ENCODE data around the gene TRABD.
"Not testable (repeated sequence)": the region's sequence is repeated elsewhere in the genome, so short reads cannot be mapped to it uniquely, and the experiment has no call there.

TRABD gene

GRCh38 chr22:50151571-50152537 is 33.9 kb upstream of the TRABD start:
- DNase-seq (ENCODE audit: low read depth in 2 of 2), result no peak

GRCh38 chr22:50153056-50153755 is 32.5 kb upstream of the TRABD start:
- no peak for DNase-seq (ENCODE audit: low read depth in 2 of 2)

DNA sequence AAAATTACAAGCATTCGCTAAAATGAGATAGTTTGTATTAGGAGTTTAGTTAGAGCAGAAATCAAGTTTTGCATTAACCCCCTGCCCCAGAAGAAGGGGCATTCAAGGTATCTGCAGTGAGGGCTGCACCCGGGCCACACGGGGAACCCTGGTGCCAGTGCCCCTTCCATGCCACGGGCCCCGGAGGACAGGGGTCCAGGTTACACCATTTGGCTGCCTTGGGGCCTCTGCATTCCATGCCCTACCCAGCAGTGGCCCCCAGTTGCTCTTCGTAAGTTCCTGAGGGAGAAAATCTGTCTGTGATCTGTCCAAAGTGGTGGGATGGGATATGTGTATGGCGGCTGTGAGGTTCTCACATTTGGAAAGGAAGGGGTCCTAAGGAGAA is 32.0 kb upstream of the TRABD start:
- no peak for DNase-seq (ENCODE audit: low read depth in 2 of 2)

DNA sequence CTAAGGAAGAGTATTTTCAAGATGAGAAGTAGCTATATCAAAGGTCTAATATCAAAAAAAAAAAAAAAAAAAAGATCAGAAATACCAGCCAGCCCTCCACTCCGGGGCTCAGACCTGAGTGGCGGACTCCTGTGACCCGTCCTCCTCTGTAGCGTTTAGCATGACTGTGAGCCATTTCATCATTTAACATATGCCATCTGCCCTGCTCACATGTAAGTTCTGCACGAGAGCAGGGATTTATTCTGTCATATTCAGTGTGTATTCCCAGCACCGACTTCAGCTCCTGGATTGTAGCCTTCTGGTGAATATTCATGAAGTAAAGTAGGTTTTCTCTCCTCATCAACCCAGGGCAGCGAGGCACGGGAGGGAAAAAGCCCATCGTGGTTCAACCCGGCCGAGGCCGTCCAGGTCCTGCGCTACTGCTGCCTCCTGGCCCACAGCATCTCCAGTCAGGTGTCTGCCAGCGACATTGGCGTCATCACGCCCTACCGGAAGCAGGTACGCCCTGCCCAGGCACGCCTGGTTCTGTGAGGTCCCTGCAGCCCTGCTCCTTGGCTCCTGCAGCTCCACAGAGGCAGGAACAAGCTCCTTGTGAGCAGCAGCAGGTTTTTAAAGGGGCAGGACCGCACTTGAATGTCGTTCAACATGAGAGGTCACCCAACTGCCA is 27.9 kb upstream of the TRABD start:
- DNase-seq (ENCODE audit: low read depth in 2 of 2), result no peak

DNA sequence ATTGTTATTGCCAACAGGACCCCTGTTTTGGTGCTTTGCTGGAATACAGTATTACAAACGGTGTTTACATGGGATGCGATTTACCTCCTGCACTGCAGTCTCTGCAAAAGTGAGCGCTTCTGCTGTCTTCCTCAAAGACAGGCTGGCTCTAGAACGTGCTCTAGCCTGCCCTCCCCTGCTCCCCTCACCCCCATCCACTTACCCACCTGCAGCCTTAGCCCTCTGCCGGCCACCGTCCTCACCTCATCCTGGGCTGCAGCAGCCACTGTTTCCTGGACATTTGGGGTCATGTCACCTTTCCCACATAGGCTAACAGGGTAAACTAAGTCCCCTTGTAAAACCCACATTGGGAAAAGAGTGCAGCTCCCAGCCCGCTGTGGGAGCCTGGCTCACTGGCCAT is 24.8 kb upstream of the TRABD start:
- DNase-seq (ENCODE audit: low read depth in 2 of 2), result no peak

GRCh38 chr22:50161508-50162390 is 24.0 kb upstream of the TRABD start:
- no peak for DNase-seq (ENCODE audit: low read depth in 2 of 2)

GRCh38 chr22:50162391-50162956 is 23.2 kb upstream of the TRABD start:
- DNase-seq (ENCODE audit: low read depth in 2 of 2), result no peak

DNA sequence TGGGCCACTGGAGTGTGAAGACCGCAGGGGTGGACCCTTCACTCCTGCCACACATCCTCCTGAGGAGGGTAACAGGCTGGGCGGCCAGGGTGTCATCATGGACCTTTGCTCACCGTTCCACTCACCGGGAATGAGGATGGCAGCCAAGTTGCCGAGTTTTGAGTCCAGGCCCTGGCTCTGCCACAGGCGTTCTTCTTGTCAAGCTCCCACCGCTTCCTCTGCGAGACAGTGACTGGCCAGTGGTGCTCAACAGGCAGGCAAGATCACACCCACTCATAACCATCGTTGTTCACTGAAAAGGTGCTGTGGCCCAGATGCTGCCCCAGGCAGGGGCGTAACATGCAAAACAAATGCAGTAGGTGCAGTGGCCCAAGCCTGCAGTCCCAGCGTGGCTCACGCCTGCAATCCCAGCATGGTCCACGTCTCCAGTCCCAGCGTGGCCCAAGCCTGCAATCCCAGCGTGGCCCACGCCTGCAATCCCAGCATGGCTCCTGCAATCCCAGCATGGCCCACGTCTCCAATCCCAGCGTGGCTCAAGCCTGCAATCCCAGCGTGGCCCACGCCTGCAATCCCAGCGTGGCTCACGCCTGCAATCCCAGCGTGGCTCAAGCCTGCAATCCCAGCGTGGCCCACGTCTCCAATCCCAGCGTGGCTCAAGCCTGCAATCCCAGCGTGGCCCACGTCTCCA is 20.1 kb upstream of the TRABD start:
- DNase-seq (ENCODE audit: low read depth in 2 of 2), result no peak

GRCh38 chr22:50167689-50168489 is 17.8 kb upstream of the TRABD start:
- DNase-seq (ENCODE audit: low read depth in 2 of 2), result no peak

- DNase-seq (ENCODE audit: low read depth in 2 of 2), result not testable (repeated sequence)
Measured at GRCh38 chr22:50168490-50169180, 17.1 kb upstream of the TRABD start.

GRCh38 chr22:50169181-50169759 is 16.4 kb upstream of the TRABD start:
- DNase-seq (ENCODE audit: low read depth in 2 of 2), result no peak

DNA sequence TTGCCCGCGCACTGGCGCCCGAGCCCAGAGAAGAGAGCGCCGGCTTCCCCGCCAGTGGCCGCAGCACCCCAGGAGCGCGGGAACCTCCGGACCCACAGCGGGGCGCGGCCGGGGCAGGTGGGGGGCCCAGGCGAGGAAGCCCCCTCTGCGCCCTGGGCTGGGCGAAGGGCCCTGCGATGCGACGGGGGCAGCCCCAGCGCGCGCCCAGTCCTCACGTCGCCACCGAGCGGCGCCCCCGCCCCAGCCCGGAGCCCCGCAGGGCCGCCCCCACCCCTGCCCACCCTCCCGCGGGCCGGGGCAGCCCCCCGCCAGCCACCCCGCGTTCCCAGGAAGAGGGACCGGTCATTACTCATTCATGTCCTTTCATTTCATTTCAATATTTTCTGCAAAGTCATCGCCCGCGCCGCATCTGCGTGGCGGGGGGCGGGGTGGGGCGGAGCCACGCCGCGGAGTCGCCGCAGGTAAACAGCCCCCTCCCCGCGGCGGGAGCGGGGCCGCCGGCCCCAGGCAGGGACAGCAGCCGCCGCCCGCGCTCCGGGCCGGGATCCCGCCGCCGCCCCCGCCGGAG is 15.9 kb upstream of the TRABD start:
- peak; percentile 29 to 47 for DNase-seq (ENCODE audit: low read depth in 2 of 2)

DNA sequence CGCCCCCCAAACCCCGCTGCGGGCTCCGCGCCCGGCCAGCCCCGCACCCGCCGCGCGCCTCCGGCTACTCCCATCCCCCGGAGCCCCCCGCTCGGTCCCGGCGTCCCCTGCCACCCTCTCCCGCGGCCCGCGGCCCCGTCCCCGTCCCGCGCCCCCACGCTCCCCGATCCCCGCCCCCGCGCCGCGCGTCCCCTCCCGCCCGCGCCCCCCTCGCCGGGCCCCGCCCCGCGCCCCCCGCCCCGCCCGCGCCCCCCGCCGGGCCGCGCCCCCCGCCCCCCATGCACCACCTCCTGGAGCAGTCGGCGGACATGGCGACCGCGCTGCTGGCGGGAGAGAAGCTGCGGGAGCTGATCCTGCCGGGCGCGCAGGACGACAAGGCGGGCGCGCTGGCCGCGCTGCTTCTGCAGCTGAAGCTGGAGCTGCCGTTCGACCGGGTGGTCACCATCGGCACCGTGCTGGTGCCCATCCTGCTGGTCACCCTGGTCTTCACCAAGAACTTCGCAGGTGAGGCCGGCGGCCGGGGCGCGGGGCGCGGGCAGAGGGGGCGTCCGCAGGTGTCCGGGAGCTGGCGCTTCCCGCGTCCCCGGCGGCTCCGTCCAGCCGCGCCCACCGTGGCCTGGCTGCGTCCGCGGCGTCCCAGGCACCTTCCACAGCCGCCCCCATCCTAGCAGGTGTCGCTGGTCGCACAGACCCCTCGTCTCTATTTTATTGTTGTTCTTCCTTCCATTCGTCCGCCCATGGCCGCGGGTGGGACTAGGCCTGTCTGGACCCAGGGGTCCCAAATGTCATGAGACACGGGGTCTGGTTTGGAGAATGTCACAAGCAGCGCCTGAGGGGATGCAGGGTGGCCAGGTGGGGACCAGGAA is 15.0 kb upstream of the TRABD start, which contains the start of gene PANX2:
PANX2 (plus strand) TSS at position 279 of the 866 bp plus-strand sequence; CDS start at position 279, 0 bp downstream.
- DNase-seq (ENCODE audit: low read depth in 2 of 2), result no peak

GRCh38 chr22:50171319-50171964 is 14.3 kb upstream of the TRABD start:
- no peak for DNase-seq (ENCODE audit: low read depth in 2 of 2)

GRCh38 chr22:50171965-50172421 is 13.7 kb upstream of the TRABD start:
- no peak for DNase-seq (ENCODE audit: low read depth in 2 of 2)

- DNase-seq (ENCODE audit: low read depth in 2 of 2), result no peak
Measured at GRCh38 chr22:50173311-50173982, 12.3 kb upstream of the TRABD start.

All from stimulated activated CD4-positive, alpha-beta T cell treated with anti-CD3 and anti-CD28 coated beads, Interleukin-12 subunit alpha, Interleukin-12 subunit beta, amount 100 ng/mL, for 24 hours (primary cell).